GOT3 (cell line): ENCODE results near the gene FGF18.

Experiments used
- DNase-seq: peaks from one replicate; lab custom pipeline; 2025; ENCODE audit warnings: mixed read lengths; lab: John Stamatoyannopoulos, UW

Gene FGF18

GRCh38 chr5:171422902-171423663 is 3.6 kb downstream of the FGF18 start:
- DNase-seq, result no peak

GRCh38 chr5:171424726-171425125 is 5.3 kb downstream of the FGF18 start:
- DNase-seq, result no peak

- no peak for DNase-seq
These were observed 6.3 kb downstream of the FGF18 start for GRCh38 chr5:171425596-171426244.

DNA sequence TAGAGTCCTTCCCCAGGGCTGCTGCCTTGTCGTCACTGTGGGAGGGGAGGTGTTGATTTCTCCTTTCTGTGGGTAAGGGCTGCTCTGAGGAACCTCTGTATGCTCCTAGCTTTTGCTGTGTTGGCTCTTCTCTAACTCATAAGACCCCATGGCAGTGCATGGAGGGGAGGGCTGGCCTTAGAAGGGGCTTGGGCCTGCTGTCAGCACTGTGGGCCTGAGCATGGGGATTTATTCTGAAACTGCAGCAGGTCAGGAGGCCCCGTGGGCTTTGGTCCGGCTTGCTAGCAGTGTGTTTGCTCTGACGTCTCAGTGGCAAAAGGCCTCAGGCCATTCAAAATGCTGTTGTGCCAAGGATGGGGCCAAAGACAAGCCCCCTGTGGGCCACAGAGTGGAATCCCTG is 6.8 kb downstream of the FGF18 start:
- no peak for DNase-seq

DNA sequence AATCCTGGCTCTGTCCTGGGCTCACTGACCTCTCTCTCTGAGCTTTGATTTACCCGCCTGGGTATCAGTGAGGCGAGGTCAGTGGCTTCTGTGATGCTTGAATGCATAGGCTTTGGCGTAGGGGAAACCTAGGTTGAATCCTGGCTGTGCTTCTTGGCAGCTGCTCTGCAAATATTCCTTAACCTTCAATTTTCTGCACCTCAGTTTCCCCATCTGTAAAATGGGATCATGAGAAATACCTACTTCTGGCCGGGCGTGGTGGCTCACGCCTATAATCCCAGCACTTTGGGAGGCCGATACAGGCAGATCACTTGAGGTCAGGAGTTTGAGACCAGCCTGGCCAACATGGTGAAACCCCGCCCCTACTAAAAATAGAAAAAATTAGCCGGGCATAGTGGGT is 7.2 kb downstream of the FGF18 start:
- DNase-seq, result no peak

- no peak for DNase-seq
These were observed 8.1 kb downstream of the FGF18 start for GRCh38 chr5:171427318-171428167.

DNA sequence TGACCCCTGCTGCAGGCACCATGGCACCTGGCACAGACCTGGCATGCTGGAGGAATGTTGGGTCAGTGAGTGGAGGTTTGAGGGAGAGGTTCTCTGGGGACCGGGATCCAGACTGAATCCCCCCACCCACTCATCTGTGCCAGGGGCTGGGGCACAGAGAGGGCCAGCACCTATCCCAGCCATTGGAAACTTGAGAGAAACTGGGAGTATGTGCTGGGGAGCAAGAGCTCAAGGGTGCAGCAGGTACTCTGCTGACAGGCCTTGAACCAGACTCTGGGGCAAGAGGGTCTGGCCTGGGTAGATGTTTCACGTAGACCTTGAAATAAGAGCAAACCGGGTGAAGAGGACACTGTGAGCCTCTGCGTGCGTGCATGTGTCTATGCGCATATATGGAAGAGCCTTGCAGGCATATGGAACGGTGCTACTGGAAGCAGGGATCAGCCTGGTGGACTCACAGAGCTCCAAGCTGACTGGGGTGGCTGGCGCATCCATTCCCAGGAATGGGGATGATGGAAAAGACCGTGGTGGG is 8.8 kb downstream of the FGF18 start:
- DNase-seq, result no peak

DNA sequence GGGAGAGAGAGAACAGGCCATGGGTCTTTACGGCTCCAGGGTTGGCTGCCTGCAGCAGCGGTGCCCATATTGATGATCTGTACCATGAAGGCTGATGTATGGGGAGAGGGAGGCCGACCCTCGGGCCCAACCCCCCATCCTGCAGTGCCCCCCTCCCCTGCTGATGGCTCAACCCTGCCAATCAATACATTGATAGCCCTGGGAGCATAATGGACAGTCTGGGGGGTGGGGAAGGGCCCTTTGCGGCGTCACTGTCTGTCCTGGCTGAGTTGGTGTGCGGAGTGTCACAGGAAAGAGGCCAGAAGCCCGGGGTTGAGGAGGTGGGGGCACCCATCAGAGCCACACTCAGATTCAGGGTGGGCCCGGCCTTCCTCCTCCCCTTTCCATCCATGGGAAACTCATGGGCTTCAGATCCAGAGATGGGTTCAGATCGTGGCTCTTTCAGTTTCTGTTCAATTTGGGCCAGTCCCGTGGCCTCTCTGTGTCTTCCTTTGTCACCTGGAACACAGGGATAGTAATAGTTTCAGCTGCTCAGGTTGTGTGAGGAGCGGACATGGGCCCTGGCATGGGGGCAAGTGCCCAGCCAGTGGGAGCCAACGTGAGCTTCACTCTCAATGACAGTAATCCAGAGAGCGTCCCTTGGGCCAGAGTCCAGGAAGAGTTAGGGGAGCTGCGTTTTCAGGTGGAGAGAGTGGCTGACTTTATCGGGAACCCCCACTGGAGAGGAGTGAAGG is 9.5 kb downstream of the FGF18 start:
- DNase-seq, result no peak

DNA sequence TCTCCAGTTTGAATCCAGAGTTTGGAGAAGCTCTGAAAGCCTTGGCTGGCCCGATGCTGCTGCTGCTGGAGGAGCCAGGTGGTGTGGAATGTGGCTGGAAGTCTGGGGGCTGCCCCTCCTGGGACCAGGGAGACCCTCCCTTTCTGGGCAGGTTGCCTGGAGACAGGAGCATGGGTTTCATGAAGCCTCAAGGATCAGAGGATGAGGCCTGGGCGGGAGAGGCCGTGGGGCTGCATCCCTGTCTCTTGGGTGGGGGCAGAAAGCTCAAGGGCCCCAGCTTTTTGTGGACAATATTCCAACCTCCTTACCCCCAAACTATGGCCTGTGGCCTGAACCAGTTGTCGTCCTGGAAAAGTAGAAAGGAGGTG is 10.1 kb downstream of the FGF18 start:
- no peak for DNase-seq

DNA sequence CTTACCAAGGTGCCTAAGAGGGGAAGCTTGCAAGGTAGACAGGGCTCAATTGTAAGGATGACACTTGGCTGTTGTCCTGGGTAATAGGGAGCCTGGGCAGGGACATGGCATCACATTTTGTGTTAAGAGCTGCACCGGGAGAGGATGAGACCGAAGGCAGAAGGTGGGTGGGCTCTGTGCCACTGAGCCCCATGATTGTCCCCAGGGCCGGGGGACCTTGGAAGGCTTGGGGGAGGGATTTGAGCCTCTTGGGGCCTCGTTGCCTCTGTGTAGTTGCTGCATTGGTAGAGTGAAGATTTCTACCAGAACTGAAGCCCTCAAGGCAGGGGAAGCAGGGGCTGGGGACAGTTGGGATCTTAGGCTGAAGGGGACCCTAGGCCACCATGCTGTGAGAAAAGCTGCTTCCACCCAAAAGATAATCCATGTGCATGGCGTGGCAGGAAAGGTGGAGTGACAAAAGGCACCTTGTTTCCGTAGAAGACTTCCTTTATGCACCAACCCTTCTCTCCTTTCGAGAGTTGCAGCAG is 11.9 kb downstream of the FGF18 start:
- DNase-seq, result no peak

DNA sequence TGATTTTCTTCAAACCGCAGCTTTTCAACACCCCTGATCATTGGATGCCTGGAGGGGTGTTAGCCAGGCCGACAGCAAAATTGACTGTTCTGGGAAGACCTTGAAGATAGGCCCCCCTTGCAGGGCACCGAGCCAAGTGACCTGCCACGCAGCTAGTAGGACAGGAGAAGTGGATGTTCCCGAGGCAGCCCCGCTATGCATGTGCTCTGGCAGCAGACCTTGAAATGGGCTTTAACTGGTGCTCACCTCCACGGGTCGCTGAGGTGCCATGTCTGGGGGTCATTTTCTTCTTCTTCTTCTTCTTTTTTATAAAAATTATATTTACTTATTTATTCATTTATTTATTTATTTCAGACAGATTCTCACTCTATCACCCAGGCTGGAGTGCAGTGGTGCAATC is 12.6 kb downstream of the FGF18 start:
- DNase-seq, result no peak

GRCh38 chr5:171432583-171433351 is 13.3 kb downstream of the FGF18 start:
- DNase-seq, result no peak

DNA sequence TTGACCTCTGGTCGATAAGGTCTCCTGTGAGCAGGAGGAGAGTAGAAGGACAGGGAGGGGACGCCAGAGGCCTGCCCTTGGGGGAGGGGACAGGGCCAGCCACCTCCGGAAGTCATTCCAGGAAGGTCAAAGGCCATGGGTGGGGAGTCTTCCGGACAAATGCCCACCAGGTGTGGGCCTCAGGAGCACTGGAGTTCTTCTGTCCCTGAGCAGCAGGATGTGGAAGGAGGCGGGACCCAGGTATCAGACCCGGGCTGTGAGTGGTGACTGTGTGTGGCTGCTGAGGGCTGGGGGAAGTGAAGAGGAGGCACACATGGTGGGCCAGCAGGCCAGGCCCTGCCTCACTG is 13.9 kb downstream of the FGF18 start:
- DNase-seq, result no peak

GRCh38 chr5:171433982-171434676 is 14.7 kb downstream of the FGF18 start:
- DNase-seq, result no peak

GRCh38 chr5:171434874-171435273 is 15.4 kb downstream of the FGF18 start:
- DNase-seq, result no peak

GRCh38 chr5:171435908-171436307 is 16.5 kb downstream of the FGF18 start:
- no peak for DNase-seq

GRCh38 chr5:171436804-171437285 is 17.4 kb downstream of the FGF18 start:
- no peak for DNase-seq

DNA sequence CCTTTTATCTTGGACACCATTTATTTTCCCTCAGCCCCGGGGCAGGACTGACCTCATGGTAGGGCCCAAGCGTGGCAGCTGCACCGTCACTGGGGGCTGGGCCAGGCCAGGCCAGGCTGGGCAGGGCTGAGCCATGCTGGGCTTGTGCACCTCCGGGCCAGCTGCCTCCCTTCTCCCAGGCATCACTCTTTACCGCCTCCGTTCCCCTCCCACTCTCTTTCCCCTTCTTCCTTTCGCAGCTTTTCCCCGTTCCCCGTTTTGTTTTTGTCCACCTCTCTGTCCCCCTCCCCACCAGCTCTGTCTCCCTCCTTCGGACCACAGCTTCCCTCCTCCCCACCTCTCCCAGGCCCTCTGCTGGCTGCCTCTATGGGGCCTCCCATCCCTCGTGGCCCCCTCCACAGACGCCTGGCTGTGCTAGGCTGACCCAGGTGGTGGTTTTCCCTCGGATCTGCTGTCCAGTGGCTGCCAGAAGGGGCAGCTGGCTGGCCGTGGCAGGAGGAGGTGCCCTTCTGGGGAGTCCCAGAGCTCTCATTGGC is 17.9 kb downstream of the FGF18 start:
- DNase-seq, result no peak

GRCh38 chr5:171438738-171439137 is 19.3 kb downstream of the FGF18 start:
- no peak for DNase-seq

DNA sequence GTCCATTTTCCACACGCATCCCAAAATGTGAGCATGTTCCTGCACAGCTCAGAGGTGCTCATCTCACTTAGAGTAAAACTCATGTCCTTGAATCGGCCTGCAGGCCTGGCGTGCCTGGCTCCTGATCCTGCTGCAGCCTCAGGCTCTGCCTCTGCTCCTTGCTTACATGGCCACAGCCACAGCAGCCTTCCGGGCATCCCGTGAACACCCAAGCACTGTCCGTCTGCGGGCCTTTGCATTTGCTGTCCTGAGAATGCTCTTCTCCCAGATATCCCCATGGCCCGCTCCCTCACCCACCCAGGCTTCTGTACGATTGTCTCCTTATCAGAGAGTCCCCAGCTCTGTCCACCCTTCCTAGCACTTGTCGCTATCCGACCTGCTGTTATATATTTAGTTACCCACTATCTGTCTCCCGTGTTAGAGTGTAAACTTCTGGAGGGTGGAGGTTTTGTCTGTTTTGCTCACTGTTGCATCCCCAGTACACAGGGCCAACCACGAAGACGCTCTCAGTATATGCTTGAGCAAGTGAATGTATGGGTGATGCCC is 21.9 kb downstream of the FGF18 start:
- no peak for DNase-seq
